Ectodermal cell (in vitro differentiated cells): Measurements from ENCODE around the gene ISCA2.
A peak's percentile ranks its signal among the peaks of the same experiment; 100 is the strongest.

Experiments used
- H3K27ac ChIP-seq: 2 replicates; pipeline ENCODE4 v1.7.0; 2013; ENCODE audit warnings: mild to moderate bottlenecking, low read depth, low read length; ENCODE audit not compliant: insufficient read depth, poor library complexity, severe bottlenecking
- H3K27me3 ChIP-seq: 2 replicates; pipeline ENCODE4 v1.7.0; 2013; ENCODE audit warnings: mild to moderate bottlenecking, low read length; ENCODE audit not compliant: insufficient read depth, control insufficient read depth, poor library complexity, severe bottlenecking
- H3K36me3 ChIP-seq: one replicate; pipeline ENCODE4 v1.7.0; 2013; ENCODE audit warnings: low read length; ENCODE audit not compliant: control insufficient read depth, insufficient read depth
- H3K4me1 ChIP-seq: one replicate; pipeline ENCODE4 v1.7.0; 2013; ENCODE audit warnings: low read length; ENCODE audit not compliant: control insufficient read depth, insufficient read depth
- H3K4me3 ChIP-seq: 2 replicates; pipeline ENCODE4 v1.7.0; 2013; ENCODE audit warnings: low read depth, low read length, control low read depth; ENCODE audit not compliant: insufficient read depth
- H3K9me3 ChIP-seq: 2 replicates; pipeline ENCODE4 v1.7.0; 2013; ENCODE audit warnings: mild to moderate bottlenecking, low read length, moderate library complexity; ENCODE audit not compliant: control insufficient read depth
- WGBS, 2 experiments: methylation state at CpG; one replicate each; pipeline ENCODE4 v1.1.7; 2013; ENCODE audit warnings: missing lambda C conversion rate in 2 of 2; 5-methylcytosine and 5-hydroxymethylcytosine counted together

ISCA2 gene

DNA sequence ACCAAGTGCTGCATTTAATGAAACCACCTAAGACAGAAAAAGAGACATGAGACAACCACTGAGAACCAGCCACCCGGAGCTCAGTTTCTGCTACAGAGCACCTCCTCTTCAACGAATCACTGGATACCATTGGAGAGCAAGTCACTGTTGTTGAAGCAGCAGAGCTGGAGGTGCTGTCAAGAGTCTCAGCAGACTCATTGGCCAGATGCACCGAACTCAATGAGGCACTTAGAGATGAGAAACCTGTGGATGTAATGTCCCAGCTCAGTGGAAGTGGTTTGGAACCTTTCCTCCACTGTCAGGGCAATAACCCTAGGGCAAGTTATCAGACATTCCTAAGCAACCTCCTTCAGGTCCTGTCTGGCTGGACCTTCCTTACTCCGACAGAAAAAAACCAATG lies 13.5 kb upstream of the ISCA2 start:
- Histone ChIP-seq H3K4me1 (peaks cover 20% of the 10 kb centered on the region), H3K27me3 (no peaks in the 10 kb centered on the region), H3K27ac (no peak overlapping the region), H3K4me3 (no peak overlapping the region), H3K36me3 (peaks cover 11% of the 10 kb centered on the region), H3K9me3 (no peaks in the 10 kb centered on the region)
- 90 to 94% methylated on average over 4 of the region's 4 CpGs for WGBS, 2 experiments

DNA sequence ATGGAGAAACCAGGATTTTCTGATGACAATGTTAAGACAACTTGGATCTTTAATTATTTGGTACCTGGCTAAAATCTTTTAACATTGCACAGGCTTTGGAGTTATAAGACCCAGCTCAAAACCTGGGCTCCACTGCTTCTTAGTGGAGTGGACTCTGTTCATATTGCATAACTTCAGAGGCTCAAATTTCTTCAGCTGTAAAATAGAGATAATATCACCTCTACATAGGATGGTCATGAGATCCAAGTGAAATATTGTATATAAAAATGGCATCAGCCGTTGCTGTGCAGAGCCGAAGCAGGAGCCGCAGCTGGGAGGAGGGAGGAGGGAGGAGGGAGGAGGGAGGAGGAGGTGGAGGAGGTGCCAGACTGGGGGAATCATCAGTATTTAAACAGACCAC lies 11.0 kb upstream of the ISCA2 start:
- H3K9me3 ChIP-seq, result no peaks in the 10 kb centered on the region
- H3K4me1 ChIP-seq, result peaks cover 8% of the 10 kb centered on the region
- no peak overlapping the region for H3K27ac ChIP-seq
- H3K27me3 ChIP-seq, result no peaks in the 10 kb centered on the region
- WGBS, 2 experiments, result 89 to 95% methylated on average over 3 of the region's 3 CpGs
- no peak overlapping the region for H3K4me3 ChIP-seq
- peaks cover 11% of the 10 kb centered on the region for H3K36me3 ChIP-seq

DNA sequence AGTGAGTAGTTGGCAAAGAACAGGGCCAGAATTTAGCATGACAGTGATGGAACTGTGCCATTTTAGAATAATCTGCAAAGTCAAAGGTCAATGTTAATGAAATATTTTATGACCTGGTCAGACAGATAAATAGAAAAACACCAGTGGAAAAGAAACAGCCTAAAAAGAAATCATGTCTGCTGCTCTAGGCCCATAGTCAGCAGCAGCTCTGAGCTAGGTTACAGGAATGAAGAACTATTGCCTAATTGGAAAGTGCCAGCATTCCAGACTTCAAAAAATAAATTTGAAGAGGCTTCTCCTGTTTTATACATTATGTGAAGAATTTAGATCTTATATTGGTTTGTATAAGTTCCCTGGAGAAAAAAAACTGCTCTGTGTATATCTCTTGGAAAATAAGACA lies 10.2 kb upstream of the ISCA2 start:
- Histone ChIP-seq H3K4me3 (no peak overlapping the region), H3K9me3 (no peaks in the 10 kb centered on the region), H3K4me1 (peaks cover 2% of the 10 kb centered on the region), H3K27me3 (no peaks in the 10 kb centered on the region), H3K27ac (no peak overlapping the region), H3K36me3 (peaks cover 11% of the 10 kb centered on the region)

DNA sequence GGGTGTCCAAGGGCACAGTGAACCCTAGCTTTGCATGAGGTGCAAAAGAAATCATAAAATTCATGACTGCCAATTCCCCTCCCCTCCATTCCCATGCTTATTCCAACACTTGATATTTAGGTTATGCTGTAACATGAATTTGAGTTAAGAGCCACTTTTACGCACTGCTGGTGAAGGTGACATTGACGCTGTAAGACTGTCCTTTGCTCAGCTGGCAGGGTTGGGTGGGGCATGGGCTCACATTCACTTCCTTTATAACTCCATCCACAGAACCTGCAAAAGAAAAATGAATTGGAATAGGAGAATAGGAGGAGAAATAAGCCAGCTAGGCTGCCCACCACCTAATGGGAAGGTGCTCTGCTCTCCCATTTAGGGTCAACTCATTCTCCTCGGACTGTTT lies 7.4 kb upstream of the ISCA2 start:
- H3K9me3 ChIP-seq, result no peaks in the 10 kb centered on the region
- H3K4me3 ChIP-seq, result no peak overlapping the region
- peaks cover 5% of the 10 kb centered on the region for H3K36me3 ChIP-seq
- H3K27ac ChIP-seq, result no peak overlapping the region
- no peaks in the 10 kb centered on the region for H3K27me3 ChIP-seq
- 97 to 99% methylated on average over 3 of the region's 3 CpGs for WGBS, 2 experiments
- H3K4me1 ChIP-seq, result no peaks in the 10 kb centered on the region

DNA sequence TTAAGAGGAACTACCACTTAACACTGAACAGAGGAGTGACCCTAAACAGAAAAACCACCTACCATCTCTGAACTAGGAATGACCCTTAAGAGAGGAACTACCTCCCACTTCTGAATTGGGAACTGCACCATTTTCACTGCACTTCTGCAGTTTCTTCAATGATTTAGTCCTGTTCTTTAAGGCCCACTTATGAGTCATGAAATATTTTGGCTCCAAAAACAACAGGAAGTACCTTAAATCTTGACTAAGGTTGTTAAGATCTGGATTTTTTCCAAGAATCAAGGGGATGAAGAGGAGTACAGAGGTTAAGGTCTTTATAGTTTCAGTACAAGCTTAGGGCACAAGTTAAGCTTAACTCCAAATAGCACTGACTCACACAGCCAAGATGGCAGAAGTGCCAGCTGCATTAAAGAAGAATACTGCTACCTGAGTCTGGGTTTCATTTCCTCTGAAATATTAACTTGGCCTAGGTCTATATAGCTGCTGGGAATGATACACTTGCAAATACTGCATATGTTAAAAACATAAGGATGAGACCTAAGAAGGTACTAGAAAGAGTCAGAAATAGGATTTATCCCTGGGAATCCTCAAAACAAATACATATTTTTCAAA lies 4.7 kb upstream of the ISCA2 start:
- Histone ChIP-seq H3K4me1 (no peaks in the 10 kb centered on the region), H3K27me3 (peaks cover 4% of the 10 kb centered on the region), H3K27ac (no peak overlapping the region), H3K4me3 (no peak overlapping the region), H3K9me3 (no peaks in the 10 kb centered on the region), H3K36me3 (peaks cover 5% of the 10 kb centered on the region)

DNA sequence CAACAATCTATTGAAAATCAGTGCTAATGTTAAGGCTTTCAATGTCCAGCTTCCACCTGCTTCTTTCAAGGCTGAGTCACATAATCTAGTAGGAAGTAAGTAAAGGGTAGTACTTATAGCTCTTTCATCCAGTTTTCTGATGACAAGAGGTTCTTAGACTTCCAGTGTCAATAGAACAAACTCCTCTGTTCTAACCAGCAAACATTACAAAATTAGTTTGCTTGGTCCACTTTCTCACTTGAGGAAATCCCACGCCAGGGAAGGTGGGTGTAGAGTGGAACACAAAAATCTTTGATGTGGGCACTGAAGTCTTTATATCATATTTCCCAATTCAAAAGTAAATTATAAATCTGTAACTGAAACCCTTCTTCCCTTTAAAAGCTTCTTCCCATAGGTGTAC lies 3.1 kb upstream of the ISCA2 start:
- Histone ChIP-seq H3K4me3 (no peak overlapping the region), H3K27ac (no peak overlapping the region), H3K9me3 (no peaks in the 10 kb centered on the region), H3K4me1 (peaks cover 7% of the 10 kb centered on the region), H3K36me3 (no peaks in the 10 kb centered on the region), H3K27me3 (peaks cover 4% of the 10 kb centered on the region)
- WGBS, 2 experiments, result 100% methylated on average over 1 of the region's 1 CpG

DNA sequence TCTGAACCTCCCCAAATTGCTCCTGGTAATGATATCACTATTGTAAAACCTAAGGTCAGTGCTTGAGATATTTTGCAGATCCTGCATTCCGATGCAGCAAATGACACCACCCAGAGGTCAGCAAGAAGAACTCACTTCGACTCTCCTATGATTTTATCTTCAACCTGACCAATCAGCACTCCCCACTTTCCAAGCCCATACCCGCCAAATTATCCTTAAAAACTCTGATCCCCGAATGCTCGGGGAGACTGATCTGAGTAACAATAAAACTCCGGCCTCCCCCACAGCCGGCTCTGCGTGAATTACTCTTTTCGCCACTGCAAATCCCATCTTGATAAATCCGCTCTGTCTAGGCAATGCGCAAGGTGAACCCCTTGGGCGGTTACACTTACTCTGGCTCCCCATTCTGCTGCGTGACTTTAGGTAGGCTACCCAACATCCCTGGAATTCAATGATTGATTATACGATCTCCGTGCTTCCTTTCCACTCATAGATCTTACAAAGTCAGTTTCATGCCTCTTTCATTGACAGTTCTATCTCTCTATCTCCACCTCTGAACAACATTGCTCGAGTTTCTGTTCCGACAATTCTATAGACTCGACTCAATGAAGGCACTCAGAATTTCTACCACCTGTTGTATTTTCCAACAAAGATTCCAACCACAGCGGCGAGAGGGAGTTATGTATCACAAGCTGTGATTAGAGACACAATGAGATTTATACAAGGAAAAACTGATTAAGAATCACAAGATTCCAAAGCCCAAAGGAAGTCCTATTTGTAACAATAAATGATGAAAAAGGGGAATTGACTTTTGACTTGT lies 1.4 kb upstream of the ISCA2 start:
- Histone ChIP-seq H3K27ac (peak overlapping the region; percentile 93), H3K27me3 (peaks cover 4% of the 10 kb centered on the region), H3K4me3 (peak overlapping the region; percentile 93), H3K36me3 (no peaks in the 10 kb centered on the region), H3K9me3 (no peaks in the 10 kb centered on the region), H3K4me1 (peaks cover 7% of the 10 kb centered on the region)
- 2 to 3% methylated on average over 18 to 20 of the region's 20 CpGs for WGBS, 2 experiments

DNA sequence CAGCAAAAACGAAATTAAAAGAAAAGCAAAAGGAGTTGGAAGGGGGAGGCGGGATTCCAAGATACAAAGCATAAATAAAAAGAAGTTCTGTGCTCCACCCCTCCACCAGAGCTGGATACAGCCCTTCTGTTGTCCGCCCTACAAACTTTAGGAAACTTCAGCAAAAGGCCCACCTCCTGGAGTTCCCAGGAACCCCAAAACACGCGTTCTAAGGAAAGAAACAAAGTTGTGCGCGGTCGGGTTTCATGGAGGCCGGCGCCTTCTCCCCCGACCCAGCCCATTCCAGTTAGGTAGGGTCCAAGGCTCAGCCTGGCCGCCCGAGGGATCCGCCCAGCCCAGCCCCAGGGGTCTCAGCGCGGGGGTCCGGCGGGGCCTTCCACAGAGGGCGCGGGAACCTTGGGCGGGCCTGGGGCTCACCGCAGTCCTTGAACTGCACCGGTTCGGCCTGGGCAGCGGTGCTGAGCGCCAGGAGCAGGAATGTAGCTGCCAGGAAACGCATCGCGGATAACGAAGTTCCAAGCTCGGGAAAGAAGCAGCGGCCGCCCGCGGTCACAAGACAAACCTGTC lies 706 bp upstream of the ISCA2 start, which contains the start of gene NPC2:
TSS of gene NPC2 (minus strand) at position 530 of the 567 bp plus-strand sequence. CDS start at position 499, 31 bp downstream.
- Histone ChIP-seq H3K4me3 (peak within 1 kb of the TSS; percentile 99), H3K4me1 (peaks cover 7% of the 10 kb centered on the region), H3K36me3 (no peaks in the 10 kb centered on the region), H3K27ac (peak within 1 kb of the TSS; percentile 93), H3K9me3 (no peaks in the 10 kb centered on the region), H3K27me3 (peaks cover 4% of the 10 kb centered on the region)
- 0% methylated on average over 35 of the region's 35 CpGs for WGBS, 2 experiments

DNA sequence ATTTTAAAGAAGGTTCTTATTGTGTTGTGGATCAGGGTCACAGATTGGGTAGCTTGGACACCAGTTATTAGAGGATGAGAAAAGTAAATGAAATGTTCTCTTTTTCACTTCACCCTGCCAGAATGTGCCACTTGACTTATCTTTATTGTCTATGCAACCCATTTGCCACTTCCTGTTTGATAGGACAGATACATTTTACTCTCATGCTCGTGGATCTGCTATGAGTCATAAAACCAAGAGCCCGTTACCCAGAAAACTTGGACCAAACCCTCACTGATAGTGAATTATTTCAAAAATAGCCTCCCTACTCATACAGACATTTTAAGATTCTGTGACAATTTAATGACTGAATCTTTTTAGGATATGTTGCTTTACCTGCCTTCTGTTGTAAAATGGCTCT lies 1.8 kb downstream of the ISCA2 start:
- Histone ChIP-seq H3K27ac (no peak overlapping the region), H3K4me1 (peaks cover 12% of the 10 kb centered on the region), H3K36me3 (no peaks in the 10 kb centered on the region), H3K9me3 (no peaks in the 10 kb centered on the region), H3K4me3 (no peak overlapping the region), H3K27me3 (peaks cover 4% of the 10 kb centered on the region)
- 94 to 98% methylated on average over 2 of the region's 2 CpGs for WGBS, 2 experiments

DNA sequence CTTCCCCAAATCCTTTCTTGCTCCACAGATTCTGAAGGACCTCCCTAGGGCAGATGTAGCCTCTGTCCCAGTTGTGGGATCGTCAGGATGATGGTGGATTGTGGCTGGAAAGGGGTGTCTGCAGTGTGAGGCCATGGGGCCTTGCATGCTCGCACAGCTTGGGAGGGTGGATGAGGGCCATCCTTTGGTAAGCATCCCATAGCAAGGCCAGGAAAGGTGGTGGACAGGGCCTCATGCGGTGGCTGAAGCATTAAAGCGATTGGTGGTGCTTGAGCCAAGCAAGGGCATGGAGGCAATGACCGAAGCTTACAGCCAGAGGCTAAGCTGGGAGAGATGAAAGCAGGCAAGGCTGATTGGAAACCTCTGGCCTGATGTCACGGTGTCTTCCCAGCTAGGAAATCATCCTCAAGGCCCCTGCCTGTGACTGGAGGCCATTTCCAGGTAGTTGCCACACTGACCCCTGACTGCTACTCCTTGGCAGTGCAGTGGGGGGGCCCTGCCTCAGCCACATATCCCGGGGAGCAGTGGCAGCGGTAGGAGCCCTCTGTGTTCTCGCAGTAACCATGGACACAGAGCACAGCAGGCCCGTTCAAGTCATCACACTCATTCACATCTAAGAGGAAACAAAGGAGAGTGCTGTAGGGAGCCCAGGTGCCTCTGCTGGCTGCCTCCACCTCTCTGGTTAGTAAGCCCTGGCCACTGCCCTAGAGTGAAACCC lies 7.0 kb downstream of the ISCA2 start:
- WGBS, 2 experiments, result 59 to 60% methylated on average over 10 of the region's 10 CpGs
- H3K27ac ChIP-seq, result peak overlapping the region; percentile 86
- H3K27me3 ChIP-seq, result no peaks in the 10 kb centered on the region
- H3K4me1 ChIP-seq, result peaks cover 14% of the 10 kb centered on the region
- H3K9me3 ChIP-seq, result no peaks in the 10 kb centered on the region
- H3K4me3 ChIP-seq, result no peak overlapping the region
- no peaks in the 10 kb centered on the region for H3K36me3 ChIP-seq
